HG03095 (cell line): Measurements from ENCODE around the gene GATA1.
A peak's percentile ranks its signal among the peaks of the same experiment; 100 is the strongest.

Experiments
- ATAC-seq: cut with Tn5 transposase; IDR thresholded peaks from one replicate; pipeline ENCODE4 v1.9.1; 2021; ENCODE audit warnings: moderate library complexity; ENCODE audit not compliant: unreplicated experiment

Gene GATA1

DNA sequence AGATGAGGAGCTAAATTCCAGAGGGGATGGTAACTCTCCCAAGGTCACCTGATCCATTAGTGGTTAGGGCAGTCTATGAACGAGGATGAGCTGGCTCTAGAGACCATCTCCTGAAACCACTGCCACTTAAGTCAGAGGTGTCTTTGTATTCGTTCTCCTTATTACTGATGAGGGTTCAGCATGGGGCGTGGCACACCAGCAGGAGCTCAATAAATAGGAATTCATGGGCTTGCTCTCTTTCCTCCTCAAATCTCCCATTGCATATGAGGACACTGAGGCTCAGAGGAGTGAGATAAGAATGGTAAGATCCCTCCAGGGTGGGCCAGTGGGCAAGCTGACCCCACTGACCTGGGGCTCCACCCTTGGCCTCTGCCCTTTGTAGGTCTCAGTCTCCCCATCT is 1.7 kb upstream of the GATA1 start:
- ATAC-seq, result no peak

- no peak for ATAC-seq
Measured at GRCh38 chrX:48785186-48785539, 1.2 kb upstream of the GATA1 start.

GRCh38 chrX:48785540-48786214 is 713 bp upstream of the GATA1 start:
- ATAC-seq, result no peak

DNA sequence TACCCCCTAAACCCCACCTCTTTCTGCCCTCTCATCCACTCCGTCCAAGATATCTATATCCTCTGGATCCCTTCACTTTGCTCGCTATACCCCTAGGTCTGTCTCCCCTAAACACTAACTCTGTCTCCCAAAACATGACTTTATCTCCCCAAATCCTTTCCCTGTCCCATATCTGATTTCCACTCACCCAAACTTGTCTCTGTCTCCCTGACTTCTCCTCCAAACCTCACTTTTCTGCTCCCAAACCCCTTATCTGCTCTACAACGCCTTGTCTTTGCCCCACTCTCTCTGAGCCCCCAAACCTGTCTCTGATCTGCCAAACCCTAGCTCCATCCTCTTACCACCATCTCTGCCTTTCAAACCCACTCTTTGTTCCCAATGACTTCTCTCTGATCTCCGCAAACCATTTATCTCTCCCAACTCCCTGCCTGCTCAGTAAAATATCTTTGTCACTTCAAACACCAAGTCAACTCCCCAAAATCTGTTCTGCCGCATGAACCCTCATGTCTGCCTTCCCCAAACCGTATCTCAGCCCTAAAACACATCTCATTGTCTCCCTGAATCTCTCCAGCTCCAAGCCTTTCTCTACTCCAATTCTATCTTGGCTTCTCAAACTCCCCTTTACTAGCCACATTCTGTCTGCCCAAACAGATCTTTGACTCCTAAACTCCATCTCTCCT is 575 bp downstream of the GATA1 start:
- ATAC-seq, result no peak

DNA sequence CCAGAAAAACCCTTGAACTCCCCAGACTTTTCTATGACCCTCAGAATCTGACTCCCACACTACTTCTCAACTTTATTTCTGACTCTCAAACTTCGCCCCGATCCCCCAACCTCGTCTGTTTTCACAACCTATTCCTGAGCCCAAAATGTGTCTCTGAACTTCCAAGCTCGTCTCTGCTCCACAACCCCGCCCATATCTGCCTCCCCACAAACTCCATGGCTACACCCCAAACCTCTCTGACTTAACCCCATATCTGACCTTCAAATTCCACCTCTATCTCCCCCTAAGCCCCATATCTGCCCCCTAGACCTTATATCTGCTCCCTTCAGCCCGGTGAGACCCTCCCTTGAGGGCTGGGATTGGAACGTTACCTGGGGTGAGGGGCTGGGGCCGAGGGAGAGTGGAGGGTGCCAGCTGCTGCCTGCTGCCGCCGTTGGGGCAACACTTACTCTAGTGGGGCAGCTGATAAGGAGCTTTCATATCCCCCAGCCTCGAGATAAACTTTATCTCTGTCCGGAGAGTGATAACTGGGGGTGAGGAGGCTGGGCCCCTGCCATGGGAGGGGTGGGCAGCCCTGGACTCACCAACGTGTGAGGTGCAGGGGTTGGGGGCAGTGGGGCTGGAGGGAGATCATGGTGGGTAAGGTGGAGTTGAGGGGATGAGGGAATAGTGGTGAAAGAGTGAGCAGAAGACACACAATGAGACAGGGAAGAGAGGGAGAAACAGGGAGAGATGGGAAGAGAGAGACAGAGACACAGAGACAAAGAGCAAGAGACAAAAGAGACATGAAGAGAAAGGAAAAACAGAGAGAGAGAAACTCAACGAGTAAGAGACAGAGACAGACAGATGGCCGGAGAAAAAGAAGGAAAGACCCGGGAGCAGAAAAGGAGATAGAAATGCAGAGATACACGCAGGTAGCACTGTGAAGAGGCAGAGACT is 1.4 kb downstream of the GATA1 start:
- no peak for ATAC-seq

DNA sequence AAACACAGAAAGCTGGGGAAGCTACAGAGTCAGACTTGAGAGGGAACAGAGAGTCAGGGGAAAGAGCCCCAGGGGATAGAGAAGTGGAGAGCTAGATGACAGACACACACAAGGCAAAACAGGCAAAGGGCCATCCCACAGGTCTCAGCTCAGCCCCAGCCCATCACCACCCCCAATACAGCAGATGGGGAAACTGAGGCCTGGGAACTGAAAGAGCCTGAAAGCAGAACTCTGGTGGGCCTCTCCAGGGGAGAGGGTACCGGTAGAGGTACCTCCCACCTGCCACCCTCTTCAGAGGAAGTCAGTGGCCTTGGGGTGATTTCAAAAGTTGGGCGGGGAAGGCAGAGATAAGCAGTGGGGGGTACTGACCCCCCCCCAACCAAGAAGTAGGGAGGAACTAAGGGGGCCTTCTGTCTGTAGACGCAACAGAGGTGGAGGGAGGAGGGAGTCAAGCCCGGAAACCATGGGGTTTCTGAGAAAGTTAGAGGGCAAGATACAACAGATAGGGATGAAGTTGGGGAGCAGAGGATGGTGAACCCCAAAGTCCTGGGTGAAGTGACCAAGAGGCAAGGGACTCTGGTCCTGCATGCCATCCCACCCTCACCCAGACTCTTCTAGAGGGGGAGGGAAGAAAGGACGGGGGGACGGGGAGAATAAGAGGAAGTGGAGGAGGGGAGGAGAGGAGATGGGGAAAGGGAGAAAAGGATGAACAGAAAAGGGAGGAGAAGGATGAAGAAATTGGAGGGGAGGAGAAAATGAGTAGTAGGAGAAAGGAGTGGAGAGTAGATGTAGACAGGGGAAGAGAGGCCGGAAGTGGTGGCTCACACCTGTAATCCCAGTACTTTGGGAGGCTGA is 3.2 kb downstream of the GATA1 start:
- no peak for ATAC-seq

- ATAC-seq, result no peak
Measured at GRCh38 chrX:48790477-48790876, 4.1 kb downstream of the GATA1 start.

- ATAC-seq, result no peak
Measured at GRCh38 chrX:48791063-48791820, 4.9 kb downstream of the GATA1 start.

GRCh38 chrX:48792219-48792618 is 5.8 kb downstream of the GATA1 start:
- ATAC-seq, result no peak

DNA sequence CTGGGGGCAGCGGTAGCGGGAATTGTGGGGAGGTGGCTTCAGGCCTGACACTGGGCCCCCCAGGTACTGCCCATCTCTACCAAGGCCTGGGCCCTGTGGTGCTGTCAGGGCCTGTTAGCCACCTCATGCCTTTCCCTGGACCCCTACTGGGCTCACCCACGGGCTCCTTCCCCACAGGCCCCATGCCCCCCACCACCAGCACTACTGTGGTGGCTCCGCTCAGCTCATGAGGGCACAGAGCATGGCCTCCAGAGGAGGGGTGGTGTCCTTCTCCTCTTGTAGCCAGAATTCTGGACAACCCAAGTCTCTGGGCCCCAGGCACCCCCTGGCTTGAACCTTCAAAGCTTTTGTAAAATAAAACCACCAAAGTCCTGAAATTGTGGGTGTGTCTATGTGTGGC is 7.5 kb downstream of the GATA1 start:
- ATAC-seq, result no peak

- ATAC-seq, result no peak
Measured at GRCh38 chrX:48794340-48794910, 8.0 kb downstream of the GATA1 start.

DNA sequence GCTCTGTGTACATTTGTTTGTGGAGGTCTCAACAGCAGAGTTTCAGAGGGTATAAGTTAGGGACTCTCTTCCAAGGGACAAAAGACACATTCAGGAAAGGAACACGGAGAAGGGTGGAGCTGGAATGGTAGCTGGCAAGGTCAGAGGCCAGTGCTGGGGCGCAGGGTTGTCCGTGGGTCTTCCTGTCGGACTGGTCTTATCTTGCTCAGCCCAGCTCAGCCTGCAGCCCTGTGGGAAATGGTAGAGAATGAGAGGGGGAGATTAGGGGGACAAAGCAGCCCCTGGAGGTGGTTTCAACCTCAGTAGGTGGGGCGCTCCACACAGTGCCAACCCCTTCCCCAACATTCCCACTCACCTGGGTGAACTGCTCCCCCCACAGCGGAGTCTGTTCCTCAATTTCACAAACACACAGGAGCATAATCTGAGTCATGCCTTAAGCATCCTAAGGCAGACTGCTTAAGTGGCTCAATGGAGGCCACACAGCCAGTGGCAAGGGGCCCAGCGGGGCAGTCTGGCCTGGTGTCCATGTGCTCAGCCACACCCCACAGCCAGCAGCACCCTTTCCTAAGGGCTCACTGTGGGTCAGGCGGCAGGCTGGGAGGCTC is 8.6 kb downstream of the GATA1 start:
- no peak for ATAC-seq

DNA sequence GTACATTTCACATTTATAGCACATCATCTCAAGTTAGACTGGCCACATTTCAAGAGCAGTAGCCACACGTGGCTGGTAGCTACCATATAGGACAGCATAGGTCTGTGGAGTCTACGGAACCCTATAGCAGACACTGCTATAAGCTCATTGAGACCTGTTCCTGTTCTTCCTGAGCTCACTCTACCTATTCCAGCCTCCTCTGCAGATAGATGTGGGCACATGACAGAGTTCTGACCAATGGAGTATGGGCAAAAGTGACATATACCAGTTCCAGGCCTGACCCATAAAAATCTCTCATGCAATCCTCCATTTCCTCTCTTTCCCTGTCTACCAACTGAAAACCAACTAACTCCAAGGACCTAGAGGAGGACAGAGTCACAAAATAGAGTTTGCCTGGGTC is 11.9 kb downstream of the GATA1 start:
- ATAC-seq, result no peak

GRCh38 chrX:48800574-48801279 is 14.3 kb downstream of the GATA1 start:
- no peak for ATAC-seq

GRCh38 chrX:48801280-48802088 is 15.1 kb downstream of the GATA1 start, which contains the start of gene HDAC6:
TSS of gene HDAC6 (plus strand) at chrX:48802067. CDS start at chrX:48802693, 626 bp downstream.
- ATAC-seq, result peak; percentile 85

DNA sequence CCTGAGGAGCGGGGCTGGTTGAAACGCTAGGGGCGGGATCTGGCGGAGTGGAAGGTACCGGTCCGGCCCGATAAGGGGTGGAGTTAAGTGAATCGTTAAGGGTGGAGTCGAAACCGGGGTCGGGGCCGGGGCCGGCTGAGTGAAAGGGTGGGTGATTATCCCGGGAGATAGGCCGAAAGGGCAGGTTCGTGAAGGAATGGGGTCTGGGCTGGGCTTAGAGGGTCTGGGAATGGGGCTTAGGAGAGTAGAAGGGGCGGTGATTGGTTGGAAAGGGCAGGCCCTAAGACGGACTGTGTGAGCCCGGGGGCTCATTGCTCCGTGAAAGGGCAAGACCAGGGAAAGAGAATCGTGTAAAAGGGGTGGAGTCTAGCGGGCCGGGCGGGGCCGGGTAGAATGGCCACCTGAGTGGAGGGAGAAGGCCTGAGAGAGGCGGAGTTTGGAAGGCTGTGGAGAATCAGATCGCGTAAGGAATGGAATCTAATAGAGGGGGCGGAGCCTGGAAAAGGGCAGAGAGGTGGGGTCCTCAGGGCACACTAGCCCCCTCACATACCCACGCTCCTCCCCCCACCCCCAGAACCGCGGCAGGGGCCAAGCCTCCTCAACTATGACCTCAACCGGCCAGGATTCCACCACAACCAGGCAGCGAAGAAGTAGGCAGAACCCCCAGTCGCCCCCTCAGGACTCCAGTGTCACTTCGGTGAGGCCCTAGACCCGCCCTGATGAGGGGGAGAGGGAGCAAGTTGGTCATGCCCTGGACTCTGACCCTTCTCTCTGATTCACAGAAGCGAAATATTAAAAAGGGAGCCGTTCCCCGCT is 15.9 kb downstream of the GATA1 start:
- peak; percentile 32 for ATAC-seq

GRCh38 chrX:48802905-48803200 is 16.5 kb downstream of the GATA1 start:
- no peak for ATAC-seq
